Stimulated activated CD8-positive, alpha-beta memory T cell treated with anti-CD3 and anti-CD28 coated beads, Interleukin-4, amount 100 ng/mL, for 48 hours (primary cell): ENCODE results near the gene DCPS.
"Not testable (repeated sequence)": the region's sequence is repeated elsewhere in the genome, so short reads cannot be mapped to it uniquely, and the experiment has no call there.

Experiments used
- DNase-seq: peaks from one replicate; pipeline ENCODE4 v3.0.0-alpha.2; 2020

Gene DCPS

DNA sequence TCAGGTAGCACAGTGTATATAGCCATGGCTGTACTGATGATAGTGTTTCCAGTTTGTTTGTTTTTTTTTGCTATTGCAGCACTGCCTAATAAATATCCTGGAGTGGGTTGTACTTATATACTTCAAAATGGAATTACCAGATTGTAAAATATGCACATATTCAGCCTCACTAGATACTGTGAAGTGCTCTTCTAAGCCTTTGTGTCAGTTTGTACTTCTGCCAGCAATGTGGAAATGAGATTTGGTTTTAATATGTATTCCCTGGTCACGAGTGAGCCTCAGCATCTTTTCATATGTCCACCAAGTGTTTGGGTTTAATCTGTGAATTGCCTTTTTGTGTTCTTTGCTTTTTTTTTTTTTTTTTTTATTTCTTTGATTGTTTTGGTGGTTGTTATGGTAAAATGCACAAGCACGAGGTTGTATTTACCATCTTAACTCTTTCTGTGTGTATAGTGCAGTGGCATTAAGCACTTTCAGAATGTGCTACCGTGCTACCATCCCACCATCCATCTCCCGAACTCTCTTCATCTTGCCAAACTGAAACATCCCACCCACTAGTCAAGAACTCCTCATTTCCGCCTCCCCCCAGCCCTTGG, 86.5 kb downstream of the DCPS start:
- no peak for DNase-seq

GRCh38 chr11:126391286-126391954, 87.6 kb downstream of the DCPS start:
- DNase-seq: no peak

DNA sequence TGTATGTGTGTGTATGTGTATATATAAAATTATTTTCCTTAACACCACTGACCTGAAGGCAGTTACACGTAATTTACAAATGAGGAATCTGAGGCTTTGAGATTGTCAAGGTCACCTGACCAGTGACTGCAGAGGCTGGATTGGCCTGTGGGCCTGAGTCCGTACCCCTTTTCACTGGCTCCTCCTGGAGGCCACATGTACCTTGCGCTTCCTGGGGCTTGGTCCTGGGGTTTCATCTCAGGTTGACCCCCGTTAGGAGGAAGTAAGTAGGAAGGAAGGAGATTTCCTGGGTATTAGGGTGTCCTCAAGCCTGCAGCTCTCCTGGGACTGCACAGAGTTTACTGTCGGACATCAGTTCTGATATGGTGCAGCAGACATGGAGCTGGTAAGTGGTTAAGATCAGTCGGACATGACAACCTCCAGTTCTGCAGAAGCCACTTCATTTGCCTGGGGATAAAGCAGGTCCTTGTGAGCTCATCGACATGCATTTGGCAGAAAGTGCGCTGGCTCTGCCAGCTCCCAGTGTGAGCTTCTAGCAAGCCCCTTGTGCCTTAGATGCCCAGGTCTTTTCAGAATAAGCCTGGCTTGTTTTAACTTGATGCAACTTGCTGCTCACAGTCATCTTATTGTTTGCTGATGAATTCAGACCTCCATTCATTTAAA, 88.2 kb downstream of the DCPS start:
- DNase-seq: no peak

DNA sequence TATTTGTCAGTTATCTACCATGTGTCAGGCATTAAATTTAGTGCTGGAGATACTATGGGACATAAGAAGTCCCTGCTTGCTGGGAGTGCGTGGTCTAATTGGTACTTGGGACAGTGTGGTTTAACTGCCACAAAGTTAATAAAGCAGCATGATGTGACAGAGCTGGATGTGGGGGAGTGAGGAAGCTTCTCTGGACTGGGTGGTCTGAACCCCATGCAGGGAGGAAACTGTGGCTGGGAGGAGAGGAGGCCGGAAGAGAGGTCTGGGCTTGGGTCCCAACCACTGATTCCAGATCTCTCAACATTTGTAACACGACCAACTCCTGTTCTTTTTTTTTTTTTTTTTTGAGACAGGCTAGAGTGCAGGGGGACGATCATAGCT, 88.8 kb downstream of the DCPS start:
- DNase-seq: no peak

DNA sequence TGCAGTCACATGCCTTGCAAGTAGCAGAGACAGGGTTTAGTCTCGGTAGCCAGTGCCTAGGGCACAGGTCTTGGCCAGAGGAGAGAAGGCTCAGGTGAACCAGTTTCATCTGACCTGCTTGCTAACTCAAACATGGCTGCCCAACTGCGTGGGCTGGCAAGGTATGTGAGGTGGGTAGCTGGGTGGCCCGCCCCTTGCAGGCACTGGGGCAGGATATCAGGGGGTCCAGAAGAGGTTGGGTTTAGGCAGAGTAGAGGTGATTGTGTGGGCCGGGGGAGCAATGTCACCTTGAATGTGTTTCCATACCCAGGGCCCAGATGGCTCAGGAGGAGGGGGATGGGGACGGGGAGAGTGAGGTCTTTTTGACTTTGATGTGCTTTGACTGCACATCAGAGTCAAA, 89.3 kb downstream of the DCPS start:
- no peak for DNase-seq

GRCh38 chr11:126394036-126394435, 90.2 kb downstream of the DCPS start:
- DNase-seq: no peak

DNA sequence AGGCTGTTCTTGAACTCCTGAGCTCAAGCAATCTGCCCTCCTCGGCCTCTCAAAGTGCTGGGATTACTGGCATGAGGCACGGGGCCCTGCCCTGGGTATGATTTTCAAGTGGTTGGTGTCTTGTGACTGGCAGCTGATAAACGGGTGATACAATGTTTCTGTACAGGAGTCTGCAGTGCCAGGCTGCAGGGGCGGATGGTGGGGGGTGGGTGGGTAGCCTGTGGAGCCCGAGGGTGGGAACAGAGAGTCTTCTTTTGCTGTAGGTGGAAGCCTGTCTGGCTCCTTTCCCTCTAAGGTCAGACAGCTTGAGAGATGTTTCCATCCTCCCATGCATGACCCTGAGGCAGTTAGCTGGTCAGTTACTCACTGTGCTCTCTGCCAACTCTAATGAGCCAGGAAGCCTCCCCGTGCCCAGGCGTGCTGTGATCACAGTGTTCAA, 90.8 kb downstream of the DCPS start:
- not testable (repeated sequence) for DNase-seq
